Measurements from ENCODE around the gene TACR2.

DNA sequence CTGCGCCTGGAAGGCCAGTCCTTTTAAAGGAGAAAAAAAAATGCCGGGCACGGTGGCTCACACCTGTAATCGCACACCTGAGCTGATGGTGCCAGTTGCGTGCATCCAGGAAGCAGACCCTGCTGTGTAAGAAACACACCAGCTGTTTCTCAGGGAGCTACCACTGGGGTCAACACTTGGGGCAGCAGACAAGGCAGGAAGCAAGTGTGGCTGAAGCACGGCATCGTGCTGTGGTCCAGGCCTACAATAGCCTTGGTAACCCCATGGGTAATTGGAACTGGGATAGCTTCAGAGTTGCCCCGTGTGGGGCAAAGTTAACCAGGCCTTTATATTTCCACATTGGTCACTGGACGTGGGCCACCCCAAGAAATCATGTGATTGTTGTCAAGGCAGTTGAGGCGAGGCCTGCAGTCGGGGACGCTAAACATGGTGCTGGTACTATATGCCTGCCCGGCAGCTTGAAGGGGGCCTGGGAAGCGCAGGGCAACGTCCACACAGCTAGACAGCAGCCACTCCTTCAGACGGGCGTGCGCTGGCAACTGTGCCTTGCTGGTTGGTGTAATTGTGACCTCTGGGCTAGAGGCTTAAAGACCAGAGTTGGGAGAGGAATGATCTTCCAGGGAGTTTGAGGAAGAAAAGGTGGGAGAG lies 2.5 kb upstream of the TACR2 start:
- TF ChIP-seq, protein P1, sequence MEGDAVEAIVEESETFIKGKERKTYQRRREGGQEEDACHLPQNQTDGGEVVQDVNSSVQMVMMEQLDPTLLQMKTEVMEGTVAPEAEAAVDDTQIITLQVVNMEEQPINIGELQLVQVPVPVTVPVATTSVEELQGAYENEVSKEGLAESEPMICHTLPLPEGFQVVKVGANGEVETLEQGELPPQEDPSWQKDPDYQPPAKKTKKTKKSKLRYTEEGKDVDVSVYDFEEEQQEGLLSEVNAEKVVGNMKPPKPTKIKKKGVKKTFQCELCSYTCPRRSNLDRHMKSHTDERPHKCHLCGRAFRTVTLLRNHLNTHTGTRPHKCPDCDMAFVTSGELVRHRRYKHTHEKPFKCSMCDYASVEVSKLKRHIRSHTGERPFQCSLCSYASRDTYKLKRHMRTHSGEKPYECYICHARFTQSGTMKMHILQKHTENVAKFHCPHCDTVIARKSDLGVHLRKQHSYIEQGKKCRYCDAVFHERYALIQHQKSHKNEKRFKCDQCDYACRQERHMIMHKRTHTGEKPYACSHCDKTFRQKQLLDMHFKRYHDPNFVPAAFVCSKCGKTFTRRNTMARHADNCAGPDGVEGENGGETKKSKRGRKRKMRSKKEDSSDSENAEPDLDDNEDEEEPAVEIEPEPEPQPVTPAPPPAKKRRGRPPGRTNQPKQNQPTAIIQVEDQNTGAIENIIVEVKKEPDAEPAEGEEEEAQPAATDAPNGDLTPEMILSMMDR (IDR thresholded peaks at IDR 0.05; ENCODE audit: insufficient read depth, low read length, poor library complexity, severe bottlenecking): no peak
- TF ChIP-seq EZH2phosphoT487 (conservative IDR thresholded peaks at IDR 0.05; ENCODE audit: low read length): no peak

Measured in SU-DHL-6 (cell line).